HCT116 (cell line): Measurements from ENCODE around the gene GRAMD4. TPM values are rescaled to one million over a fixed set of nuclear protein-coding genes. Genes with fewer than 3 reads are reported as not detected.

Experiments
- ATAC-seq: fragments of 200-7000 bp; cut with Tn5 transposase; 2 replicates; pipeline ENCODE4 v1.9.1; 2020; ENCODE audit warnings: mild to moderate bottlenecking, moderate library complexity
- BruUV-seq: library from RNA; stranded (reverse); fragments of 400-500 nt; replicated peaks from 2 replicates; lab custom pipeline; 2021; lab: Mats Ljungman, UMichigan
- CTCF ChIA-PET: fragments of 300-600 bp; sonication (Branson Sonifier 250); formaldehyde crosslinking; loops from one replicate; lab custom pipeline; 2021; ENCODE audit warnings: antibody characterized with exemption; lab: Charles Lee
- POLR2A ChIA-PET: fragments of 300-600, 350-600 bp; sonication (Branson Sonifier 250); formaldehyde crosslinking; loops from one replicate; lab custom pipeline; 2021; ENCODE audit warnings: antibody characterized with exemption; lab: Charles Lee
- RAD21 ChIA-PET, 2 experiments: fragments of 300-600 bp; sonication (Branson Sonifier 250); formaldehyde crosslinking; loops; one replicate each; lab custom pipeline; 2023; ENCODE audit warnings: low total read pairs in 2 of 2; ENCODE audit not compliant: uncharacterized antibody in 2 of 2, unreplicated experiment in 2 of 2, low non-redundant PET in 1 of 2; lab: Charles Lee
- DNase-seq: peaks from one replicate; pipeline ENCODE4 v3.0.0-alpha.2; 2010; ENCODE audit warnings: low read depth, low spot score
- H2AFZ ChIP-seq: fragments of 200-600 bp; shearing (Covaris generic), sonication (generic); 2 replicates; pipeline ENCODE4 v1.6.1; 2017; ENCODE audit warnings: low read depth, mixed run types, mixed read lengths, antibody characterized with exemption, low read length; ENCODE audit not compliant: poor library complexity, severe bottlenecking
- H3K27ac ChIP-seq: 2 replicates; pipeline ENCODE4 v1.5.1; 2012; ENCODE audit warnings: low read depth, low read length
- H3K27me3 ChIP-seq: fragments of 200-600 bp; sonication (generic); 2 replicates; pipeline ENCODE4 v1.6.1; 2016; ENCODE audit warnings: mixed run types, low read length, mixed read lengths; ENCODE audit not compliant: insufficient read depth
- H3K36me3 ChIP-seq, 2 experiments: fragments of 200-500 bp in 1 of 2; fragments of 200-600 bp in 1 of 2; sonication (Bioruptor generic) in 1 of 2; sonication (generic) in 1 of 2; 2 replicates each; pipeline versions ENCODE4 v1.5.1 to v1.6.1; 2014 to 2016; ENCODE audit warnings: low read length in 2 of 2, inconsistent platforms in 1 of 2, mixed read lengths in 1 of 2, mixed run types in 1 of 2; ENCODE audit not compliant: insufficient read depth in 2 of 2, control insufficient read depth in 1 of 2
- H3K4me1 ChIP-seq, 2 experiments: fragments of 200-600 bp in 1 of 2; sonication (generic) in 1 of 2; 2 replicates each; pipeline versions ENCODE4 v1.5.1 to v1.6.1; 2012 to 2017; ENCODE audit warnings: low read length in 2 of 2, inconsistent platforms in 1 of 2, mild to moderate bottlenecking in 1 of 2, mixed read lengths in 1 of 2, mixed run types in 1 of 2, moderate library complexity in 1 of 2; ENCODE audit not compliant: insufficient read depth in 2 of 2, control insufficient read depth in 1 of 2
- H3K4me2 ChIP-seq: fragments of 200-600 bp; sonication (generic); 2 replicates; pipeline ENCODE4 v1.6.1; 2017; ENCODE audit warnings: mixed run types, low read length, mixed read lengths
- H3K4me3 ChIP-seq, 2 experiments: fragments of 200-600 bp in 1 of 2; sonication (generic) in 1 of 2; replicated peaks in 1 of 2; 2 replicates each; pipeline ENCODE4 v1.5.1; 2011 to 2016; ENCODE audit warnings: low read length in 2 of 2, control low read depth in 1 of 2, low read depth in 1 of 2, mild to moderate bottlenecking in 1 of 2, mixed read lengths in 1 of 2, mixed run types in 1 of 2
- H3K79me2 ChIP-seq: fragments of 200-600 bp; sonication (generic); 2 replicates; pipeline ENCODE4 v1.6.1; 2017; ENCODE audit warnings: mild to moderate bottlenecking, mixed run types, low read length, moderate library complexity, mixed read lengths; ENCODE audit not compliant: insufficient read depth
- H3K9ac ChIP-seq: fragments of 200-600 bp; sonication (generic); 2 replicates; pipeline ENCODE4 v1.6.1; 2016; ENCODE audit warnings: low read length, mixed read lengths
- H3K9me2 ChIP-seq: fragments of 200-600 bp; sonication (generic), shearing (Covaris generic); 2 replicates; pipeline ENCODE4 v1.6.1; 2017; ENCODE audit warnings: mixed run types, mild to moderate bottlenecking, moderate library complexity; ENCODE audit not compliant: insufficient read depth
- H3K9me3 ChIP-seq, 2 experiments: fragments of 200-500 bp in 1 of 2; fragments of 200-600 bp in 1 of 2; sonication (Bioruptor generic) in 1 of 2; sonication (generic) in 1 of 2; 2 replicates each; pipeline ENCODE4 v1.6.1; 2014 to 2017; ENCODE audit warnings: low read length in 2 of 2, mixed read lengths in 2 of 2, inconsistent platforms in 1 of 2, low read depth in 1 of 2, mild to moderate bottlenecking in 1 of 2, mixed run types in 1 of 2, moderate library complexity in 1 of 2; ENCODE audit not compliant: control insufficient read depth in 1 of 2, insufficient read depth in 1 of 2
- H4K20me1 ChIP-seq: fragments of 200-600 bp; sonication (generic), shearing (Covaris generic); 2 replicates; pipeline ENCODE4 v1.6.1; 2017; ENCODE audit warnings: mixed run types, mild to moderate bottlenecking, moderate library complexity; ENCODE audit not compliant: insufficient read depth
- ATF3 ChIP-seq: IDR thresholded peaks from 2 replicates; pipeline ENCODE4 v1.6.1; 2012
- EGR1 ChIP-seq: IDR thresholded peaks from 2 replicates; pipeline ENCODE4 v1.6.1; 2012; ENCODE audit warnings: low read depth
- JUND ChIP-seq: IDR thresholded peaks from 2 replicates; pipeline ENCODE4 v1.6.1; 2012
- POLR2AphosphoS5 ChIP-seq: IDR thresholded peaks from 2 replicates; pipeline ENCODE4 v1.6.1; 2011; ENCODE audit warnings: mild to moderate bottlenecking, low read depth, low read length, moderate library complexity
- YY1 ChIP-seq: IDR thresholded peaks from 2 replicates; pipeline ENCODE4 v1.6.1; 2011; ENCODE audit warnings: low read length, low read depth, moderate library complexity, mild to moderate bottlenecking; ENCODE audit not compliant: insufficient replicate concordance; ENCODE audit errors: extremely low read depth
- ZBTB33 ChIP-seq: IDR thresholded peaks from 2 replicates; pipeline ENCODE4 v1.6.1; 2011; ENCODE audit warnings: mild to moderate bottlenecking, low read length, moderate library complexity; ENCODE audit not compliant: insufficient replicate concordance; ENCODE audit errors: extremely low read depth
- ZNF274 ChIP-seq: fragments of 200-500 bp; sonication (Bioruptor generic); IDR thresholded peaks from 2 replicates; pipeline ENCODE4 v1.6.1; 2014; ENCODE audit warnings: mild to moderate bottlenecking, low read depth, low read length, inconsistent platforms
- intact Hi-C: fragments of 100-400 bp; cut with micrococcal nuclease; formaldehyde crosslinking; loops from 2 replicates; pipeline ENCODE4 v1.10.0; 2022
- total RNA-seq: library from RNA; stranded (reverse); gene quantifications from one replicate; pipeline ENCODE4 v1.2.1, GENCODE V29; 2021; ENCODE audit not compliant: unreplicated experiment

The GRAMD4 gene
- total RNA-seq, 1 experiment from 2014 or later: 25.8 TPM

DNA sequence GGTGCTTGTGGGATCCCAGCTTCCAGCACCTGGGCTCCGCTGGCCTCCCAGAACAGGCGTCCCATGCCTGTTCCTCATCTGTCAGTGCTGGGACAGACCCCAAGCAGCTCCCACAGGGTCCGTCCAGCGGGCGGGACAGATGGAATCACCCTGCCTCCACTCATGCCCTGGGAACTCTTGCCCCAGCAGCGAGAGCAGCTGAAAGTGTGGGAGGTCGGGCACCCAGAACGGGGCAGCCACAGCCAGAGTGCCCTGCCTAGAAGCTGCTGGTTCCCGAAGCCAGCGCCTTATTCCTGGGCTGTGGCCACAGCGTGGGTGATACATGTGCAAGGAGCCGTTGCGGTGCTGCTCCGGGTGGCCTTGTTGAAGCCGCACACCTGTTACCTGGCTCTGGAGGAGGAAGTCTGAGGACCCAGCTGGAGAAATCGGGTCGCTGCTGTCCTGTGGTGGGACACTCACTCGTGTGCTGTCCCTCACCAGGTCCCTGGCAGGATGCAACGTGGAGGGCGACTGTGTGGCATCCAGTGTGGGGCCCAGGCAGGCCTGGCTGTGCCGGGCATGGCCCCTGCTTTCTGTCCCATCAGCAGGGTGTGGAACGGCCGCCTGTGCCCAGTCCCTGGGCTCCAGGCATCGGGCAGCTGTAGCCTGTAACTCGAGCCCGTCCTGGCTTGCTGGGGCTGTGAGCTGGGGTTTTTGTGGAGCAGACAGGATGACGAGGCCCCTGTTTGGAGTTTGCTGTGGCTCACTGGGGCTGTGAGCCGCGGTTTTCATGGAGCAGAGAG lies 16.2 kb downstream of the GRAMD4 start (continued):
- TF ChIP-seq ZBTB33: no peak

DNA sequence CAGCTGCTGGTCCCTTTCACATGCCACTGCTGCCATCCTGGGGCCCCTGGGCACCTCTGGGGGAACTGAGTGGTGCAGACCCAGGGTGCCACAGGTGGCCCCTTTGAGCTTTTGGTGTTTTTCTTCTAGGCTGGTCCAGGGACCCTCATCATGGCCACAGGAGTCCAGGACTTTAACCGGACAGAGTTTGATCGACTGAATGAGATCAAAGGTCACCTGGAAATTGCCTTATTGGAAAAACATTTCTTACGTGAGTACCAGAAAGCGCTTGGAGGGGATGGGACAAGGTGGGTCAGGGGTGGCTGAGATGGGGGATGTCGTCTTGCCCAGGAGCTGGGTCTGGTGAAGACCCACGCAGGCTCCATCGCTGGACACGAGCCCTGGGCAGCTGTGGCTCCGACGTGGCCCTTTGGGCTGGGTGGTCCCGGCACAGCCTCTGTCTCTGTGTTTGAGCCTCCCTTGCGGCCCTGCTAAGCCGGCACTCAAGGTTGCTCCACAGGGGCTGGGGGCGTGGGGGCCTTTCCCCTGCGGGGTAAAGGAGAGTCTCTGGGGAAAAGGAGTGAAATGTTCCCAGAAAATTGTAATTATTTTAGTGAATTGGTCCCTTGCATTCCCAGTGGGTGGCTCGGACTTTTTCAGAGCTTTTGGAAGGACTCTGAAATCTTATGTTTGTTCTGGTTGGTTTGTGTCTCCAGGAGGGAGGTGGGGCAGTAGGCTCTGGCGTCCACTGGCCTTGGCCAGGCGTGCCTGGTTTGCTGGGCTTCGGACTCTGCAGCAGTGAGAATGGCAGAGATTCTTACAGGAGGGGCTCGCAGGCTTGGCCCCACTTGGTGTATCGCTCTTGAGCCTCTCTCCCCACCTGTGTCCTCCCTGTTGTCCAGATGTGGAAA lies 17.8 kb downstream of the GRAMD4 start:
- BruUV-seq: no TSS peak

More for the DNA sequence above, 17.8 kb downstream of the GRAMD4 start:
- ATAC-seq (no peak), DNase-seq (no peak)
- no peaks in the 10 kb centered on the region for H3K36me3 ChIP-seq
- no peaks in the 10 kb centered on the region for H3K79me2 ChIP-seq
- no peak overlapping the region for H3K9ac ChIP-seq
- H2AFZ ChIP-seq: no peak overlapping the region
- no peaks in the 10 kb centered on the region for H4K20me1 ChIP-seq
- H3K4me2 ChIP-seq: no peak overlapping the region
- TF ChIP-seq EGR1 (no peak), YY1 (no peak), ATF3 (no peak), JUND (no peak), POLR2AphosphoS5 (no peak), ZNF274 (no peak)
- no peaks in the 10 kb centered on the region for H3K9me3 ChIP-seq
- POLR2A ChIA-PET: no interaction called here
- CTCF ChIA-PET: no interaction called here
- peaks cover 12 to 18% of the 10 kb centered on the region in 2 experiments for H3K4me1 ChIP-seq
- no peak overlapping the region for H3K4me3 ChIP-seq
- H3K27ac ChIP-seq: no peak overlapping the region
- H3K9me2 ChIP-seq: no peaks in the 10 kb centered on the region
- RAD21 ChIA-PET: no interaction called here
- intact Hi-C loops: no loop called here
- no peaks in the 10 kb centered on the region for H3K27me3 ChIP-seq
